VCaP (cell line): ENCODE data around the gene PSME1.

Experiments used
- H3K27ac ChIP-seq: fragments of 450-650 bp; 2 replicates; pipeline ENCODE4 v1.5.1; 2017
- TF ChIP-seq, protein P1 (sequence below): fragments of 450-650 bp; conservative IDR thresholded peaks from 2 replicates; pipeline ENCODE4 v1.5.1; 2017; ENCODE audit warnings: mild to moderate bottlenecking, moderate library complexity

PSME1 gene

DNA sequence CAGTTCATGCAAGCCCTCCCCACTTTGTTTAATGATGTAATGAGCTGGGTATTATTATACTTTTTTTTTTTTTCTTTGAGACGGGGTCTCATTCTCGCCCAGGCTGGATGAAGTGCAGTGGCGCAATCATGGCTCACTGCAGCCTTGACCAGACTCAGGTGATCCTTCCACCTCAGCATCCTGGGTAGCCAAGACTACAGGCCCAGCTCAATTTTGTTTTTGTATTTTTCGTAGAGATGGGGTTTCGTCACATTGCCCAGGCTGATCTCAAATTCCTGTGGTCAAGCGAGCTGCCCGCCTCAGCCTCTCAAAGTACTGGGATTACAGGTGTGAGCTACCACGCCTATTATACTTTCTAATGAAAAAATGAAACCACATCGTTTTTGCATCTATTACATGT lies 25.9 kb upstream of the PSME1 start:
- H3K27ac ChIP-seq = no peak overlapping the region
- TF ChIP-seq, protein P1, sequence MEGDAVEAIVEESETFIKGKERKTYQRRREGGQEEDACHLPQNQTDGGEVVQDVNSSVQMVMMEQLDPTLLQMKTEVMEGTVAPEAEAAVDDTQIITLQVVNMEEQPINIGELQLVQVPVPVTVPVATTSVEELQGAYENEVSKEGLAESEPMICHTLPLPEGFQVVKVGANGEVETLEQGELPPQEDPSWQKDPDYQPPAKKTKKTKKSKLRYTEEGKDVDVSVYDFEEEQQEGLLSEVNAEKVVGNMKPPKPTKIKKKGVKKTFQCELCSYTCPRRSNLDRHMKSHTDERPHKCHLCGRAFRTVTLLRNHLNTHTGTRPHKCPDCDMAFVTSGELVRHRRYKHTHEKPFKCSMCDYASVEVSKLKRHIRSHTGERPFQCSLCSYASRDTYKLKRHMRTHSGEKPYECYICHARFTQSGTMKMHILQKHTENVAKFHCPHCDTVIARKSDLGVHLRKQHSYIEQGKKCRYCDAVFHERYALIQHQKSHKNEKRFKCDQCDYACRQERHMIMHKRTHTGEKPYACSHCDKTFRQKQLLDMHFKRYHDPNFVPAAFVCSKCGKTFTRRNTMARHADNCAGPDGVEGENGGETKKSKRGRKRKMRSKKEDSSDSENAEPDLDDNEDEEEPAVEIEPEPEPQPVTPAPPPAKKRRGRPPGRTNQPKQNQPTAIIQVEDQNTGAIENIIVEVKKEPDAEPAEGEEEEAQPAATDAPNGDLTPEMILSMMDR = no peak

DNA sequence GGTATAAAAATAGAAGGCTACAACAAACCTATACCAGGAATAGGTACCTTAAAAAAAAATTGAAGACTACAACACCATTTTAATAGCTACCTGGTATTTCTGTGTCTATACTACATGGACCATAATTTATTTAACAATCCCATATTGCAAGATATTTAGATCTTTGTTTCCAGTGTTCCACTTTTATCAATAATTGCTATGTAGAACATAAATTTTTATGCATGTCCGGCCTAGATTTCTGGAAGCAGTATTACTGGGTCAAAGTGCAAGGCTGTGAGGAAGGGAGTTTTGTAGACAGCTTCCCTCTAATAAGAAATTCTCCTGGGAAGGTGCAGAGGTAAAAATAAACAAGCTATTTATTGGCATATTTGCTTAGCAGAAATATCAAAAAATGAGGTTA lies 25.5 kb upstream of the PSME1 start:
- no peak overlapping the region for H3K27ac ChIP-seq

GRCh38 chr14:24113379-24113800 lies 22.6 kb upstream of the PSME1 start:
- TF ChIP-seq, protein P1 = no peak
- H3K27ac ChIP-seq = peak overlapping the region; percentile 95

More for the DNA sequence above, 25.5 kb upstream of the PSME1 start:
- TF ChIP-seq, protein P1 = no peak

- TF ChIP-seq, protein P1 = no peak
Observed at GRCh38 chr14:24113801-24114531, 22.0 kb upstream of the PSME1 start.

DNA sequence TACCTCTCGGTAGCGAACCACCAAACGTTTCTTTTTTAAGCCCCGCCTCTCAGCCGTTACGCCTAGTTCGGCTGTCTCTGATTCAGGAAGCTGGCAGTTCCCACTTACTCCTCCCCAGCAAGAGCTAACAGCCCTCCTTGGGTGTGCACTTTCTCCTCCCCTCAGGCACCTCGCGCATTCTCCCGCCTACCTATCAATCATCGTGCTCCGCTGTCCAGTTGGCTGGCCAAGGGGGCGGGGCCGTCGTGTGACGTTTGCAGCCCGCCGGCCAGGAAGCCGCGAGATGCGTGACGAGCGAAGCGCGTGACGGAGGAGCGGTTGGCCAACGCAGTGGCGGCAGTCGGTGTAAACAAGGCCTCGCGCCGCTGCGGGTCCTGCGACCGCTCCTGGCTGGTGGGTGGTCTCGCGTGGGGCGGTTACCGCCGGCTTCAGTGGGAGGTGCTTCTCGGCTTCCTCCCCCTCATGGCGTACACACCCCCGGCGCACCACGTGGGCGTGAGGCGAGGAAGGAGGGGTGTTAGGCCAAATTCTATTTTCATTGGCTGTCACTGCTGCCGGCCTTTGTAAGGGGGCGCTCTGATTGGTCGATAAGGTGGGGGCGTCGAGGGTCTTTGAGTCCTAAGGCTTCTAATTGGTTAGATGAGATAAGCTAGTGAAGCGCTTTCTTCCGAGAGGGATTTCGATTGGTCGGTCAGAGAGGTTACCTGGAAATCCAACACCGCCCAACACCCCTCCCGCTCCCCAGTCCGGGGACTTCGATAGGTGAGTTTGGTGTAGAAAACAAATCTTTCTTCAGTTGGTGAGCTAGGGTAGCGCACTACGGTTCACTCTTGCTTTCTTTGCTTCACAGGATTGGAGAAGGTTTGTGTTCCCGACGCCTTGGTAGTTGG lies 21.2 kb upstream of the PSME1 start, which contains the start of the genes DCAF11 and NRL:
TSS of gene DCAF11 (plus strand) at position 246 of the 890 bp plus-strand sequence. CDS start 818 bp downstream, outside the sequence.
TSS of gene NRL (minus strand) at position 418 of the 890 bp plus-strand sequence. CDS start 32,101 bp downstream, outside the sequence.
- TF ChIP-seq, protein P1 = no peak
- H3K27ac ChIP-seq = peak within 1 kb of the TSS; percentile 95

More at GRCh38 chr14:24113801-24114531, 22.0 kb upstream of the PSME1 start:
- H3K27ac ChIP-seq = peak overlapping the region; percentile 95

DNA sequence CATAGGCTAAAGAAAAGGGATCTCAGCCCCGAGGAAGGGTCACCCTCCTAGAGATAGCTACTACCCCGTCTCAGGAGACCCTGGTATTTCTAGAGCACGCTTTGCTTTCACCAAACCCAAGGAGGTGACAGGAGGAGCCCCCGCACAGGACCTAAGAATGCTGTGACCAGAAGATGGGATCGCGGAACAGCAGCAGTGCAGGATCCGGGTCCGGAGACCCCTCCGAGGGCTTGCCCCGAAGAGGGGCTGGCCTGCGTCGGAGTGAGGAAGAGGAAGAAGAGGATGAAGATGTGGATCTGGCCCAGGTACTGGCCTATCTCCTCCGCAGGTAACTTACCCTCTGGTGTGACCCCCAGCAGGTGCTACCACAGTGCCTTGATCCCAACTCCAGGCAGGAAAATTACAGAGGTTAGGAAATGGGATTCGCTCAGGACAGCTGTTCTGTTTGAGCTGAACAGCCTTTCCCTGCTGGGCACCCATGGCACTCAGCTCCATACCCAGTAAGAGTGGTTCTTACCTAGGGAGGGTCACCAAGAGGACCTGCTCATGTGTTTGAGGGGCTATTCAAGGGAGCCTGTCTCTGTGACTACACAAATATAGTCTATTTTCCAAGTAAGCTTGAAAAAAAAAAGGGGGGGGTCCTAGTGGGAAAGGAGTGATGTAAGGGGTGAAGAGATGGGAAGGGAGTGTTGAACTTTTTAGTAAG lies 20.4 kb upstream of the PSME1 start:
- TF ChIP-seq, protein P1 = no peak
- peak overlapping the region; percentile 95 for H3K27ac ChIP-seq
